Ectodermal cell (in vitro differentiated cells): ENCODE results near the gene SNTG2.

Experiments
- H3K27ac ChIP-seq: 2 replicates; pipeline ENCODE4 v1.7.0; 2013; ENCODE audit warnings: mild to moderate bottlenecking, low read depth, low read length; ENCODE audit not compliant: insufficient read depth, poor library complexity, severe bottlenecking
- H3K27me3 ChIP-seq: 2 replicates; pipeline ENCODE4 v1.7.0; 2013; ENCODE audit warnings: mild to moderate bottlenecking, low read length; ENCODE audit not compliant: insufficient read depth, control insufficient read depth, poor library complexity, severe bottlenecking
- H3K36me3 ChIP-seq: one replicate; pipeline ENCODE4 v1.7.0; 2013; ENCODE audit warnings: low read length; ENCODE audit not compliant: control insufficient read depth, insufficient read depth
- H3K4me1 ChIP-seq: one replicate; pipeline ENCODE4 v1.7.0; 2013; ENCODE audit warnings: low read length; ENCODE audit not compliant: control insufficient read depth, insufficient read depth
- H3K4me3 ChIP-seq: 2 replicates; pipeline ENCODE4 v1.7.0; 2013; ENCODE audit warnings: low read depth, low read length, control low read depth; ENCODE audit not compliant: insufficient read depth
- H3K9me3 ChIP-seq: 2 replicates; pipeline ENCODE4 v1.7.0; 2013; ENCODE audit warnings: mild to moderate bottlenecking, low read length, moderate library complexity; ENCODE audit not compliant: control insufficient read depth
- WGBS, 2 experiments: methylation state at CpG; one replicate each; pipeline ENCODE4 v1.1.7; 2013; ENCODE audit warnings: missing lambda C conversion rate in 2 of 2; 5-methylcytosine and 5-hydroxymethylcytosine counted together

The SNTG2 gene

DNA sequence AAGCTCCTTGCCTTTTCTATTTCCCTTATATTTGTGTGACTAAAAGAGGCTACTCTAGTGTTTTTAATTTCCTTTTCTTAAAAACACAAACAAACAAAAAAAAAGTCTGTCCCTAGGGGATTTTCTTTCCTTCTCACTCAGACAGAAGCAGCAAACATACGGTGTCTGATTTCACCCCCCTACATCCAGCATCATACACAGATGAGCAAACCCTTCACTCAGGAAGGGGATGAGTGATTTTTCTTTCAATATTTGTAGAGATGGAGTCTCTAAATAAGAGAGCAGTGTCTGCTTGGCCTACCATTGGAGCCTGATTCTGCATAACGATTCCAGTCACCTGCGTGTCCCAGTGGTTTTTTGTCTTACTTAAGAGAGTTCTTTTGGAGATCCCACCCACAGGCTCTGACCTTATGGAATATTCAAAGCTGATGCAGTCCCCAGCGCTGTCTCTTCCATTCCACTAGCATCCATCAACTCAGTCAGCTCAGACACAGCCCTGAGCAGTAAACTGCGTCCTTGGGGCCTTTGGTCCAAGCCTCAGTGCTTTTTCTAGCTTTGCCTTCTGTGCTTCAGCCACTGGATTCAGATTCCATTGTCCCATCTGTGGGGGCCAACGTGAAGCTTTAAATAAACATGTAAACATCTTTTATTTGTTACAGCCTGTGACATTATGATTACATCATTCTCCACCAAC lies 410.1 kb downstream of the SNTG2 start:
- Histone ChIP-seq H3K9me3 (no peaks in the 10 kb centered on the region), H3K36me3 (no peaks in the 10 kb centered on the region), H3K27me3 (no peaks in the 10 kb centered on the region), H3K4me3 (no peak overlapping the region), H3K4me1 (peaks cover 5% of the 10 kb centered on the region), H3K27ac (no peak overlapping the region)
- WGBS, 2 experiments: 82 to 90% methylated on average over 5 of the region's 6 CpGs

DNA sequence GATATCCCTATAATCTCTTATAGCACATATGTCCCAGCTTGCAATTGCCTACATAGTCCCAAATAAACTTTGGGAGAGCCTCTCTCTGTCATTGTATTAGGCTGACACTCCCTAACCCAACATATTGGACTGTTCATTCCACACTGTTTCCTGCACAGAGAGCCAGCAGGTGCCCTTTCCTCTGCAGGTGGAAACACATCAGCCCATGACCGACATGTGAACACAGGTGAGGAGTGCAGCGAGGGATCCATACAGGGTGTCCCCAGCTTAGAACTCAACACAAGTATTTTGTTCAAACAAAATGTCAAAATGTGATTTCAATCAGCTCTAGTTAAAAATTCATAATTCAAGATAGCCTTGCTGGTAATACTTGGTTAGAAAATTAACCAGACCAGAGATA lies 412.7 kb downstream of the SNTG2 start:
- no peak overlapping the region for H3K4me3 ChIP-seq
- H3K4me1 ChIP-seq: peaks cover 6% of the 10 kb centered on the region
- H3K27ac ChIP-seq: no peak overlapping the region
- no peaks in the 10 kb centered on the region for H3K27me3 ChIP-seq
- H3K9me3 ChIP-seq: no peaks in the 10 kb centered on the region
- H3K36me3 ChIP-seq: no peaks in the 10 kb centered on the region
- WGBS, 2 experiments: 93 to 95% methylated on average over 2 of the region's 2 CpGs

GRCh38 chr2:1366546-1367134 lies 416.0 kb downstream of the SNTG2 start:
- no peak overlapping the region for H3K27ac ChIP-seq
- H3K27me3 ChIP-seq: no peaks in the 10 kb centered on the region
- no peak overlapping the region for H3K4me3 ChIP-seq
- H3K36me3 ChIP-seq: no peaks in the 10 kb centered on the region
- H3K4me1 ChIP-seq: peaks cover 6% of the 10 kb centered on the region
- WGBS, 2 experiments: 93 to 94% methylated on average over 19 to 20 of the region's 20 CpGs
- H3K9me3 ChIP-seq: no peaks in the 10 kb centered on the region

- no peak overlapping the region for H3K27ac ChIP-seq
- no peaks in the 10 kb centered on the region for H3K27me3 ChIP-seq
- H3K9me3 ChIP-seq: no peaks in the 10 kb centered on the region
- peaks cover 6% of the 10 kb centered on the region for H3K4me1 ChIP-seq
- 88 to 92% methylated on average over 9 of the region's 9 CpGs for WGBS, 2 experiments
- no peaks in the 10 kb centered on the region for H3K36me3 ChIP-seq
- no peak overlapping the region for H3K4me3 ChIP-seq
These were observed 417.0 kb downstream of the SNTG2 start for GRCh38 chr2:1367601-1368000.

DNA sequence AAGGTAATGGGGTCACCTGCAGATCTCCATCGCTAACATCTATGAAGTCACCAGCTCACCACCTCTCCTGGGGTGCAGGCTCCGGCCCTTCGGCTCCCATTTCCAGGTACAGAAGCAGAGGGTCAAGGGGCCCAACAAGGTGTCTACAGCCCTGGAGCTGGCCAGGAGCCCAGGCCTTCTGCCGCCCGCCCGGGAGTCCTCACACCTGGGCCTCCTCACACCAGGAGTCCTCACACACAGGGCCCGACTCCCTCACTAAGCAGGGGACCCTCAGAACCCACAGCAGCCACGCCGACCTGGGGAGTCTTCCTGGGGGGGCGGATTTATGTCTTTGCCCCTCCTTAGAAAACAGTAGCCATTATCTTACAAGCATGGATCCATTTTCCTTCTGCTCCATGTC lies 419.3 kb downstream of the SNTG2 start:
- Histone ChIP-seq H3K4me1 (peaks cover 6% of the 10 kb centered on the region), H3K27me3 (no peaks in the 10 kb centered on the region), H3K36me3 (no peaks in the 10 kb centered on the region), H3K9me3 (no peaks in the 10 kb centered on the region), H3K27ac (no peak overlapping the region), H3K4me3 (no peak overlapping the region)
- WGBS, 2 experiments: 93 to 95% methylated on average over 10 of the region's 10 CpGs

DNA sequence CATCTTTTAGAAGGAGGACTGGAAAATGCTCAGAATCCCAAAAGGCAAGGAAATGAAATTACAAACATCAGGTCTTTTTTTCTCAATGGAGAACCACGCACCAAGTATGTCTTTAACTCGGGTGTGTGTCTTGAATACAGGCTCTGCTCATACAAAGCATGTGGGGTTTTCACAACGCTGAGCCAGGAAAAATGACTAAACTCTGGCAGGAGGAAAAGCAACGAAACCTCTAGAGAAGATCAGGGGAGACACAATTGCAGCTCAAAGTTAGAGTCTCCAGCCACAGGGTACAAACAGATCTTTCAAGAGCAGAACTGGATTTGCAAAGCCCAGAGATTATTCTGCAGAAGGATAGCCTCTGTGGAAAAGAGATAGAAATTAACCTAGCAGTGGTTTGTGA lies 419.8 kb downstream of the SNTG2 start:
- no peaks in the 10 kb centered on the region for H3K36me3 ChIP-seq
- H3K4me3 ChIP-seq: no peak overlapping the region
- H3K27me3 ChIP-seq: no peaks in the 10 kb centered on the region
- peaks cover 4% of the 10 kb centered on the region for H3K4me1 ChIP-seq
- H3K27ac ChIP-seq: no peak overlapping the region
- WGBS, 2 experiments: 93 to 96% methylated on average over 4 of the region's 4 CpGs
- no peaks in the 10 kb centered on the region for H3K9me3 ChIP-seq

- H3K9me3 ChIP-seq: no peaks in the 10 kb centered on the region
- H3K36me3 ChIP-seq: no peaks in the 10 kb centered on the region
- 96% methylated on average over 11 of the region's 11 CpGs for WGBS, 2 experiments
- no peaks in the 10 kb centered on the region for H3K27me3 ChIP-seq
- H3K4me1 ChIP-seq: no peaks in the 10 kb centered on the region
- no peak overlapping the region for H3K27ac ChIP-seq
- no peak overlapping the region for H3K4me3 ChIP-seq
These were observed 420.4 kb downstream of the SNTG2 start for GRCh38 chr2:1371082-1371481.

- whole genome bisulfite sequencing, 2 experiments: 91 to 93% methylated on average over 12 of the region's 12 CpGs
These were observed 423.2 kb downstream of the SNTG2 start for GRCh38 chr2:1373830-1374229.

DNA sequence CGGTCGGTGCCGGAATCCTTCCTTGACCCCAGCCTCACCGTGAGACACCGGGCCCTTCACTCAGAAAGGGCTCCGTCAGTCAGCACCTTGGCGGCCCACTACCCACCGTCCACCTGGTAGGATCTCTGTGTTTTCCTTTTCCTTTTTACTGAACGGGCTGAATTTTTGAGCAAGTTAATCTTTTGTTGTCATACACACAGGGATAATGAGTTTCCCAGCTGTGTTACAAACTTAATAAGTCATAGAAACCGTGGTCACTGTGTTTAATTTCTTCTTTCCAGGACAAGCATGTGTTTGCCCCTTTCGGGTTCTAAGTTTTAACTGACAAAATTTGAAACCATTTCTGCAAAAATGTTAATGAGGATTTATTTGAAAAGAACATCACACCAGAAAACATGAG lies 423.6 kb downstream of the SNTG2 start:
- Histone ChIP-seq H3K4me1 (no peaks in the 10 kb centered on the region), H3K27ac (no peak overlapping the region), H3K27me3 (no peaks in the 10 kb centered on the region), H3K36me3 (no peaks in the 10 kb centered on the region), H3K9me3 (no peaks in the 10 kb centered on the region), H3K4me3 (no peak overlapping the region)
- WGBS, 2 experiments: 96 to 98% methylated on average over 11 of the region's 11 CpGs

More at GRCh38 chr2:1373830-1374229, 423.2 kb downstream of the SNTG2 start:
- Histone ChIP-seq H3K36me3 (no peaks in the 10 kb centered on the region), H3K27ac (no peak overlapping the region), H3K27me3 (no peaks in the 10 kb centered on the region), H3K4me1 (no peaks in the 10 kb centered on the region), H3K9me3 (no peaks in the 10 kb centered on the region), H3K4me3 (no peak overlapping the region)

DNA sequence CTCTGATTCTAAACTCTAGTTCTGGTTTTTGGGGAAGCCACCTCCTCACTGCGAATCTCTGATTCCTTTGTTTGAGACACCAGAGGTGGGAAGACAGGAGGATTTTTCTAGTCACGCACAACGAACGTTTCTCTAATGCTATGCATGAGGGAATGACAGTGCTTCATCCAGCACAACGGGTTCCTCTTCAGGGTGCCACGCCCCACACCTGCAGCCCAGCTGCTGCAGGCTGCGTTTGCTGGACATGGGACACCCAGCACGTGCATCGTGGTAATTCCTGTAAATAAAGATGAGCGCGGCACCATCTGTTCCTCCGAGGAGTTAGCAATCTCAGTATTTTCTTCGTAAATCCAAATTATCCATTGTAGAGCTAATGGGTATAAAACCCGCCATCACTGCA lies 425.1 kb downstream of the SNTG2 start:
- no peak overlapping the region for H3K27ac ChIP-seq
- H3K4me3 ChIP-seq: no peak overlapping the region
- H3K4me1 ChIP-seq: no peaks in the 10 kb centered on the region
- WGBS, 2 experiments: 93 to 94% methylated on average over 14 of the region's 14 CpGs
- no peaks in the 10 kb centered on the region for H3K9me3 ChIP-seq
- H3K27me3 ChIP-seq: no peaks in the 10 kb centered on the region
- no peaks in the 10 kb centered on the region for H3K36me3 ChIP-seq
